GM15510 (cell line): ENCODE data around the gene DOK7.

Source experiments
- POLR2A ChIP-seq: IDR thresholded peaks from 3 replicates; pipeline ENCODE4 v1.6.1; 2011; ENCODE audit warnings: borderline replicate concordance; ENCODE audit not compliant: insufficient read length; ENCODE audit errors: extremely low read depth

DOK7 gene

GRCh38 chr4:3501126-3501824 lies 38.2 kb downstream of the DOK7 start:
- TF ChIP-seq POLR2A = no peak

GRCh38 chr4:3501825-3502425 lies 38.8 kb downstream of the DOK7 start:
- TF ChIP-seq POLR2A = no peak

- no peak for TF ChIP-seq POLR2A
These were observed 40.1 kb downstream of the DOK7 start for GRCh38 chr4:3502941-3503936.

- TF ChIP-seq POLR2A = no peak
These were observed 42.1 kb downstream of the DOK7 start for GRCh38 chr4:3505231-3505630.

GRCh38 chr4:3508542-3508941 lies 45.4 kb downstream of the DOK7 start:
- TF ChIP-seq POLR2A = no peak

GRCh38 chr4:3510481-3510880 lies 47.4 kb downstream of the DOK7 start:
- TF ChIP-seq POLR2A = no peak

GRCh38 chr4:3511187-3511586 lies 48.1 kb downstream of the DOK7 start:
- no peak for TF ChIP-seq POLR2A

GRCh38 chr4:3512279-3512678 lies 49.2 kb downstream of the DOK7 start:
- TF ChIP-seq POLR2A = no peak

GRCh38 chr4:3512719-3513118 lies 49.6 kb downstream of the DOK7 start:
- no peak for TF ChIP-seq POLR2A

GRCh38 chr4:3513807-3514206 lies 50.7 kb downstream of the DOK7 start:
- no peak for TF ChIP-seq POLR2A

- TF ChIP-seq POLR2A = no peak
These were observed 51.2 kb downstream of the DOK7 start for GRCh38 chr4:3514221-3514780.

GRCh38 chr4:3514806-3515501 lies 51.8 kb downstream of the DOK7 start:
- no peak for TF ChIP-seq POLR2A

GRCh38 chr4:3515646-3516045 lies 52.5 kb downstream of the DOK7 start:
- no peak for TF ChIP-seq POLR2A

GRCh38 chr4:3516061-3516835 lies 53.1 kb downstream of the DOK7 start:
- TF ChIP-seq POLR2A = no peak
